Psoas muscle (tissue), 8 donors: Measurements from ENCODE around the gene SATB2. TPM values are rescaled to one million over a fixed set of nuclear protein-coding genes. Genes with fewer than 3 reads are reported as not detected.

Experiments
- ATAC-seq, 4 donors: fragments of 200-7000 bp; cut with Tn5 transposase; one replicate each; pipeline ENCODE4 v1.9.1; 2020; ENCODE audit warnings: moderate library complexity in 3 of 4, mild to moderate bottlenecking in 2 of 4
- DNase-seq, 2 donors: peaks; one replicate each; pipeline ENCODE4 v3.0.0-alpha.2; 2020
- H3K27ac ChIP-seq: fragments of 200-600 bp; one replicate; pipeline ENCODE4 v1.8.0; 2022
- H3K27me3 ChIP-seq, 3 donors: fragments of 200-600 bp in 1 of 3; one replicate each; pipeline versions ENCODE4 v1.6.1 to v1.8.0; 2013 to 2022; ENCODE audit warnings: low read length in 2 of 3, mild to moderate bottlenecking in 2 of 3, moderate library complexity in 1 of 3; ENCODE audit not compliant: insufficient read depth in 3 of 3
- H3K36me3 ChIP-seq, 2 donors: fragments of 200-600 bp in 1 of 2; one replicate each; pipeline versions ENCODE4 v1.6.1 to v1.8.0; 2013 to 2022; ENCODE audit warnings: low read depth in 1 of 2, mild to moderate bottlenecking in 1 of 2, moderate library complexity in 1 of 2; ENCODE audit not compliant: insufficient read depth in 1 of 2
- H3K4me1 ChIP-seq: fragments of 200-600 bp; one replicate; pipeline ENCODE4 v1.8.0; 2022
- H3K4me3 ChIP-seq: fragments of 200-600 bp; one replicate; pipeline ENCODE4 v1.8.0; 2022; ENCODE audit warnings: mild to moderate bottlenecking
- H3K9me3 ChIP-seq: fragments of 200-600 bp; one replicate; pipeline ENCODE4 v1.8.0; 2022
- CTCF ChIP-seq: fragments of 200-600 bp; IDR thresholded peaks from one replicate; pipeline ENCODE4 v1.8.0; 2022; ENCODE audit warnings: antibody characterized with exemption
- WGBS, 3 donors: extraction: QIAGEN DNeasy Blood & Tissue Kit; methylation state at CpG; one replicate each; pipeline versions ENCODE4 v1.1.6 to v1.1.7; 2013; 5-methylcytosine and 5-hydroxymethylcytosine counted together
- intact Hi-C, 2 donors: fragments of 100-400 bp; cut with DNase I; formaldehyde crosslinking; loops; one replicate each; pipeline versions ENCODE4 v1.11.0 to v1.14.2; 2022
- polyA plus RNA-seq, 3 donors: library from polyadenylated mRNA; stranded (reverse); fragments of 200-250 nt; gene quantifications; one replicate each; pipeline ENCODE4 v1.2.3, GENCODE V29; 2013
- total RNA-seq, 4 donors: library from RNA; stranded (reverse); fragmentation: NEBNext Ultra II Directional in 2 of 4; extraction: Animal tissue kit (Norgen Biotek cat#: 25700) in 2 of 4; gene quantifications; one replicate each; pipeline versions ENCODE4 v1.2.1 to v1.2.4, GENCODE V29; 2021 to 2023
- donor health status: healthy with polysubstance abuse.
- donor health status: DM: no; HTN: no; CAD: no; lungs with moderate emphysema.
- donor health status: Bipolar disorder and iron deficiency.
- donor health status: healthy.
- donor health status: DM: yes; HTN: yes; CAD: no.
- donor health status: DM: no; HTN: no; CAD: no.
- donor health status: DM: no; HTN: no; CAD: no.
- donor health status: DM: yes; HTN: yes; CAD: no.

Gene SATB2
- total and polyA plus RNA-seq, 7 donors: 0.46 to 2.4 (median 1.6) TPM

GRCh38 chr2:199329031-199329430 lies 128.7 kb downstream of the SATB2 start:
- Histone ChIP-seq H3K36me3 (no peaks in the 10 kb centered on the region), H3K27me3 (no peaks in the 10 kb centered on the region), H3K4me1 (no peaks in the 10 kb centered on the region), H3K27ac (no peak overlapping the region), H3K4me3 (no peak overlapping the region), H3K9me3 (no peaks in the 10 kb centered on the region)
- WGBS, 3 donors: 80 to 88% (median 84%) methylated on average over 4 of the region's 4 CpGs
- TF ChIP-seq CTCF: no peak
- DNase-seq (no peak), ATAC-seq (no peak)
- intact Hi-C loops: no loop called here

GRCh38 chr2:199325881-199326280 lies 131.9 kb downstream of the SATB2 start:
- H3K4me3 ChIP-seq: no peak overlapping the region
- intact Hi-C loops: no loop called here
- no peaks in the 10 kb centered on the region for H3K36me3 ChIP-seq
- no peaks in the 10 kb centered on the region for H3K27me3 ChIP-seq
- TF ChIP-seq CTCF: no peak
- no peak overlapping the region for H3K27ac ChIP-seq
- H3K4me1 ChIP-seq: no peaks in the 10 kb centered on the region
- no peaks in the 10 kb centered on the region for H3K9me3 ChIP-seq
- WGBS, 3 donors: 79 to 83% (median 82%) methylated on average over 1 of the region's 1 CpG
- DNase-seq (no peak), ATAC-seq (no peak)

GRCh38 chr2:199322151-199322550 lies 135.6 kb downstream of the SATB2 start:
- H3K36me3 ChIP-seq: no peaks in the 10 kb centered on the region
- no peaks in the 10 kb centered on the region for H3K9me3 ChIP-seq
- no peaks in the 10 kb centered on the region for H3K27me3 ChIP-seq
- WGBS, 3 donors: 32 to 42% (median 40%) methylated on average over 1 of the region's 1 CpG
- no peak for DNase-seq
- H3K4me1 ChIP-seq: no peaks in the 10 kb centered on the region
- no peak overlapping the region for H3K4me3 ChIP-seq
- intact Hi-C loops: no loop called here
- H3K27ac ChIP-seq: no peak overlapping the region
- no peak for TF ChIP-seq CTCF
- no peak for ATAC-seq

- WGBS, 3 donors: 96 to 97% (median 96%) methylated on average over 5 of the region's 5 CpGs
- H3K4me1 ChIP-seq: no peaks in the 10 kb centered on the region
- ATAC-seq (no peak), DNase-seq (no peak)
- TF ChIP-seq CTCF: no peak
- no peak overlapping the region for H3K4me3 ChIP-seq
- H3K27ac ChIP-seq: no peak overlapping the region
- H3K36me3 ChIP-seq: no peaks in the 10 kb centered on the region
- no peaks in the 10 kb centered on the region for H3K9me3 ChIP-seq
- H3K27me3 ChIP-seq: no peaks in the 10 kb centered on the region
- intact Hi-C loops: no loop called here
Observed at GRCh38 chr2:199317646-199318045, 140.1 kb downstream of the SATB2 start.

- 92 to 94% (median 93%) methylated on average over 3 of the region's 3 CpGs for WGBS, 3 donors
- Histone ChIP-seq H3K36me3 (no peaks in the 10 kb centered on the region), H3K4me3 (no peak overlapping the region), H3K9me3 (no peaks in the 10 kb centered on the region), H3K4me1 (no peaks in the 10 kb centered on the region), H3K27me3 (no peaks in the 10 kb centered on the region), H3K27ac (no peak overlapping the region)
- no peak for ATAC-seq
- intact Hi-C loops: no loop called here
- no peak for TF ChIP-seq CTCF
- no peak for DNase-seq
Observed at GRCh38 chr2:199316851-199317250, 140.9 kb downstream of the SATB2 start.
